SK-N-SH treated with all-trans-retinoic acid at 6 μM for 48 hours (cell line): Measurements from ENCODE around the gene ANKRD17.

Experiments used
- GLIS3 ChIP-seq: fragments of 250-450 bp; sonication (Bioruptor Pico); IDR thresholded peaks from 2 replicates; pipeline ENCODE4 v1.5.0; 2020; ENCODE audit warnings: mild to moderate bottlenecking, moderate library complexity
- PATZ1 ChIP-seq: fragments of 250-450 bp; sonication (Bioruptor Pico); IDR thresholded peaks from 2 replicates; pipeline ENCODE4 v1.8.0; 2020; ENCODE audit warnings: mild to moderate bottlenecking, moderate library complexity, borderline replicate concordance
- TCF4 ChIP-seq: fragments of 250-450 bp; sonication (Bioruptor Pico); IDR thresholded peaks from 2 replicates; pipeline ENCODE4 v1.8.0; 2021; ENCODE audit warnings: mild to moderate bottlenecking, moderate library complexity, borderline replicate concordance
- ZFP3 ChIP-seq: fragments of 250-450 bp; sonication (Bioruptor Pico); IDR thresholded peaks from 2 replicates; pipeline ENCODE4 v1.5.0; 2020; ENCODE audit warnings: mild to moderate bottlenecking, moderate library complexity
- ZNF70 ChIP-seq: fragments of 450-650 bp; formaldehyde crosslinking; IDR thresholded peaks from 2 replicates; pipeline ENCODE4 v1.5.0; 2020; ENCODE audit warnings: mild to moderate bottlenecking, moderate library complexity
- ZNF8 ChIP-seq: fragments of 450-650 bp; formaldehyde crosslinking; IDR thresholded peaks from 2 replicates; pipeline ENCODE4 v1.5.0; 2020; ENCODE audit warnings: mild to moderate bottlenecking, moderate library complexity

- no peak for TF ChIP-seq TCF4
- TF ChIP-seq ZFP3 = no peak
- TF ChIP-seq ZNF70 (CRISPR knock-in tag) = no peak
- no peak for TF ChIP-seq PATZ1 (CRISPR knock-in tag)
- no peak for TF ChIP-seq ZNF8 (CRISPR knock-in tag)
- TF ChIP-seq GLIS3 = no peak
These were observed 159.5 kb downstream of the ANKRD17 start for GRCh38 chr4:73099143-73099542.
